ENCODE results near the gene TMEM132A. TPM values are rescaled to one million over a fixed set of nuclear protein-coding genes. Genes with fewer than 3 reads are reported as not detected.
A peak's percentile ranks its signal among the peaks of the same experiment; 100 is the strongest.

Gene TMEM132A
- total RNA-seq, 1 experiment from 2014 or later, result 95.5 TPM

DNA sequence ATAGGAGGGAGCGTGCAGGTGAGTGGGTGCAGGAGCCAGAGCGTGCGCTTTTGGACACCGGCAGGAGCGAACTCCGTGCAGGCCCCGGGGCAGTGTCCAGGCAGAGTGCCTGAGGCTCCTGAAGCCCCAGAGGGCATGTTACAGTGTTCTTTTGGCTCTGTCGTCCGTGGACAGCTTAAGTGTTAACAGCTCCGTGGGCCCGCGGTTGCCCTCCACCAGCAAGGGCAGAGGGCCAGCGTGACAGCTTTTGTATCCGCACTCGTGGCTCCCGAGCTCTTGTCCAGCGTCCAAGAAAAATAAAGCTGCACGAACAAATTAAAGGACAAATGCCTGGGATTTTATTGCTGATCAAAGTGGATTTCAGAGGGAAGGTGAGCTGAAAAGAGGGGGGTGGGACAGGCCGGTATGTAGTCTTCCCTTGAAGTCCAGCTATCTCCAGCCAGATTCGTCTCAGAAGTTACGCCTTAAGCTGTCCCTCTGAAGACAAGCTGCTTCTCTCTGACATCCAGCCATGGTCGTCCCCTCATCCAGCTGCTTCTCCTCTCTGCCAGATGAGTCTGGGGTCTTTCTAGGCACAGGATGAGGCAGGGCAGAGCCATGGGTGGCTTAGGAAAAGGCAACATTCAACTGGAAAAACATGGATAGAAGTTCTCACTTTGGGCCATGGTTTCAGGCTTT lies 11.3 kb upstream of the TMEM132A start:
- no peak for DNase-seq
- peak overlapping the region; percentile 94 to 97; a peak in 3 of 5 replicates for H3K4me3 Mint-ChIP-seq
- Histone ChIP-seq H3K18ac (ENCODE audit: insufficient read length, low read depth, low read length) (no peak overlapping the region), H4K91ac (ENCODE audit: insufficient read length, low read depth, low read length) (no peak overlapping the region), H2BK120ac (ENCODE audit: low read depth, low read length, poor library complexity, severe bottlenecking) (no peak overlapping the region), H2BK12ac (ENCODE audit: insufficient read length, low read depth, low read length) (no peak overlapping the region), H4K8ac (replicated peaks; ENCODE audit: insufficient read length, low read depth, low read length) (no peak overlapping the region), H3K79me1 (ENCODE audit: insufficient read depth, low read depth, low read length, poor library complexity, severe bottlenecking) (no peaks in the 10 kb centered on the region), H3K27me3 (ENCODE audit: insufficient read depth, low read length) (no peaks in the 10 kb centered on the region; the same call in 1 of the 2 replicates), H3K4ac (ENCODE audit: low read depth, low read length) (no peak overlapping the region), H2BK15ac (ENCODE audit: low read depth, low read length) (no peak overlapping the region), H3K79me2 (ENCODE audit: insufficient read depth, low read length) (no peaks in the 10 kb centered on the region; the same call in 1 of the 2 replicates), H2AK5ac (ENCODE audit: insufficient read length, low read length) (no peak overlapping the region), H3K14ac (ENCODE audit: insufficient read depth, low read length) (no peak overlapping the region), H3K27ac (ENCODE audit: insufficient read length, low read depth, low read length) (no peak overlapping the region), H4K5ac (ENCODE audit: insufficient read length, low read depth, low read length) (no peak overlapping the region), H3K23ac (ENCODE audit: insufficient read length, low read depth, low read length) (no peak overlapping the region), H3K4me1 (ENCODE audit: insufficient read depth, low read length) (peaks cover 2% of the 10 kb centered on the region; the same call in 1 of the 2 replicates), H3K9me3 (ENCODE audit: control insufficient read depth, low read depth, low read length) (no peaks in the 10 kb centered on the region), H3K23me2 (ENCODE audit: insufficient read length, low read depth, low read length, poor library complexity, severe bottlenecking) (peaks cover 22% of the 10 kb centered on the region), H2AFZ (ENCODE audit: low read length) (no peak overlapping the region), H3K56ac (ENCODE audit: insufficient read length, low read depth, low read length) (no peak overlapping the region), H3K4me2 (ENCODE audit: insufficient read depth, insufficient read length, low read length) (peak overlapping the region; percentile 76), H2BK5ac (ENCODE audit: insufficient read length, low read length) (no peak overlapping the region), H2BK20ac (ENCODE audit: low read depth, low read length, poor library complexity, severe bottlenecking) (no peak overlapping the region), H3K9ac (ENCODE audit: extremely low read depth, insufficient read length, low read length) (no peak overlapping the region), H4K20me1 (ENCODE audit: control insufficient read depth, insufficient read depth, insufficient read length) (no peaks in the 10 kb centered on the region), H3T11ph (ENCODE audit: low read length) (no peak overlapping the region)
- peaks cover 45% of the 10 kb centered on the region for H3K27me3 Mint-ChIP-seq (ENCODE audit: low read depth)
- peaks cover 40 to 42% of the 10 kb centered on the region in 2 experiments for H3K4me1 Mint-ChIP-seq
- TF ChIP-seq CTCF (conservative IDR thresholded peaks at IDR 0.05), result no peak
- peak overlapping the region in 2 of 3 experiments; percentile 14 to 96; a peak in 1 of 7 replicates for H3K27ac Mint-ChIP-seq
- H3K36me3 Mint-ChIP-seq (ENCODE audit: insufficient read depth in 1 of 3, low read depth in 3 of 3), result peaks cover 0 to 5% (median 4%) of the 10 kb centered on the region in 3 experiments; a peak in 5 of 7 replicates
- H3K9me3 Mint-ChIP-seq, result peaks cover 3 to 5% of the 10 kb centered on the region in 2 experiments; a peak in 4 of 5 replicates
- no CpG with 5 or more reads among the region's 22 CpGs for WGBS (ENCODE audit: extremely low coverage, insufficient read length, low lambda C conversion rate)
